Neural cell (in vitro differentiated cells): ENCODE measurements around the gene HELZ2.

Experiments used
- CTCF ChIP-seq: fragments of 450-650 bp; IDR thresholded peaks from 2 replicates; pipeline ENCODE4 v1.5.1; 2014; ENCODE audit warnings: antibody characterized with exemption, mild to moderate bottlenecking, moderate library complexity; ENCODE audit not compliant: poor library complexity, severe bottlenecking
- POLR2AphosphoS5 ChIP-seq: IDR thresholded peaks from 2 replicates; pipeline ENCODE4 v1.6.1; 2012

GRCh38 chr20:63534427-63534830, 39.6 kb downstream of the HELZ2 start:
- TF ChIP-seq POLR2AphosphoS5 (no peak), CTCF (no peak)
